ENCODE data around the gene CABP4.
"Not testable (repeated sequence)": the region's sequence is repeated elsewhere in the genome, so short reads cannot be mapped to it uniquely, and the experiment has no call there.

The CABP4 gene

DNA sequence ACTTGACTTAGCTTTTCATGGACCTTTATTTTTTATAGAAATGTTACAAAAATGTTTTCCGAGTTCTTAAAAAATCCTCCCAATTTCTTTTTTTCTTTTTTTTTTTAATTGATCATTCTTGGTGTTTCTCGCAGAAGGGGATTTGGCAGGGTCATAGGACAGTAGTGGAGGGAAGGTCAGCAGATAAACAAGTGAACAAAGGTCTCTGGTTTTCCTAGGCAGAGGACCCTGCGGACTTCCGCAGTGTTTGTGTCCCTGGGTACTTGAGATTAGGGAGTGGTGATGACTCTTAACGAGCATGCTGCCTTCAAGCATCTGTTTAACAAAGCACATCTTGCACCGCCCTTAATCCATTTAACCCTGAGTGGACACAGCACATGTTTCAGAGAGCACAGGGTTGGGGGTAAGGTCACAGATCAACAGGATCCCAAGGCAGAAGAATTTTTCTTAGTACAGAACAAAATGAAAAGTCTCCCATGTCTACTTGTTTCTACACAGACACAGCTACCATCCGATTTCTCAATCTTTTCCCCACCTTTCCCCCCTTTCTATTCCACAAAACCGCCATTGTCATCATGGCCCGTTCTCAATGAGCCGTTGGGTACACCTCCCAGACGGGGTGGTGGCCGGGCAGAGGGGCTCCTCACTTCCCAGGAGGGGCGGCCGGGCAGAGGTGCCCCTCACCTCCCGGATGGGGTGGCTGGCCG lies 22.3 kb downstream of the CABP4 start:
- not testable (repeated sequence) for H3K4me3 ChIP-seq (ENCODE audit: low read depth in 1 of 2, low read length in 2 of 2); H3K36me3 ChIP-seq (ENCODE audit: insufficient read depth, low read length); H3K27ac ChIP-seq (ENCODE audit: low read depth, low read length); H3K9me3 ChIP-seq (ENCODE audit: low read length); H3K4me1 ChIP-seq (ENCODE audit: insufficient read depth, low read length); H3K27me3 ChIP-seq (ENCODE audit: control insufficient read depth in 1 of 2, insufficient read depth in 2 of 2, low read length in 2 of 2); H3K9ac ChIP-seq (ENCODE audit: low read length)

- Histone ChIP-seq H3K4me1 (ENCODE audit: insufficient read depth, low read length) (peaks cover 21% of the 10 kb centered on the region), H3K27ac (ENCODE audit: low read depth, low read length) (peak overlapping the region; percentile 71), H3K27me3 (ENCODE audit: control insufficient read depth in 1 of 2, insufficient read depth in 2 of 2, low read length in 2 of 2) (no peaks in the 10 kb centered on the region), H3K9ac (ENCODE audit: low read length) (no peak overlapping the region), H3K36me3 (ENCODE audit: insufficient read depth, low read length) (no peaks in the 10 kb centered on the region), H3K9me3 (ENCODE audit: low read length) (no peaks in the 10 kb centered on the region), H3K4me3 (ENCODE audit: low read depth in 1 of 2, low read length in 2 of 2) (peak overlapping the region; percentile 30 to 71)
Measured at GRCh38 chr11:67482275-67482826, 27.2 kb downstream of the CABP4 start.

DNA sequence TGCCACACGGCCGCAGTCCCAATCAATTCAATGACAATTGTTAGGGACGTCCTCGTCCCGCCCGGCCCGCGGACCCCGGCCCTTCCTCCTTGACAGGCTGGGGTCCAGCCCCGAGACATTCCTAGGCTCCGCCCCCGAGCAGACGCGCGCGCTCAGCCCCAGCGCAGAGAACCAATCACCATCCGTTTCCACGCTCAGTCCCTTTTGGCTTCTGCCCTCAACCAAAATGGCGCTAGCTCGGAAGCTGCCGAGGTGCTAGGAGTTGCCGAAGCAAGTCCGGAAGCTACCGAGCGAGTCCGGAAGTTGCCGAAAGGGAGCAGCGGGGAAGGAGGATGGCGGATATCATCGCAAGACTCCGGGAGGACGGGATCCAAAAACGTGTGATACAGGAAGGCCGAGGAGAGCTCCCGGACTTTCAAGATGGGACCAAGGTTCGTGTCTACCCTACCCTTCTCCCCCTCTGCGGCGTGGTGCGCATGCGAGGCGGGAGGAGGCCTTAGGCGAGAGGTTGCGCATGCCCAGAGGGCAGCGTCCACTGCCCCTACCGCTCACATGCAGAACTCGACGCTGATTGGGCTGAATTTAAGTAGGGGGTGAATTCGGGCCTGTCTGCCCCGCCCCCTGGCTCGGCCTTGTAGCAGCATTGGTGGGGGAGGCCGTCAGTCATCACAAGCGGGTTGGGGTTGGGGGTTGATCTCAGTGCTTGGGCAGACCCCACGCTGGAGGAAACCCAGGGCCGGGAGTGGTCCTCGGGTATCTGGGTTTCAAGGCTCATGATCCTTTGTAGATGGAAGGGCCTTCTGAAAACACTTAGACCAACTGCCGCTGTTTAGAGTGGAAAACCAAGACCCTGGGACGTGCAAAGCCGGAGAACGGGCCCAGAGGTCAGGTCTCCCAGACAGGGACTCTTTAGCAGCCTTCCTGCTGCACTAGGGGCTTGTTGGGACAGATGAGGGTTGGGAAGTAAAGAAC lies 28.0 kb downstream of the CABP4 start, which contains the start of gene AIP:
Gene AIP (plus strand): TSS at position 200 of the 972 bp plus-strand sequence. CDS start 133 bp downstream, at position 333.
- Histone ChIP-seq H3K27me3 (ENCODE audit: control insufficient read depth in 1 of 2, insufficient read depth in 2 of 2, low read length in 2 of 2) (no peaks in the 10 kb centered on the region), H3K9me3 (ENCODE audit: low read length) (no peaks in the 10 kb centered on the region), H3K9ac (ENCODE audit: low read length) (no peak within 1 kb of the TSS), H3K4me1 (ENCODE audit: insufficient read depth, low read length) (peaks cover 21% of the 10 kb centered on the region), H3K4me3 (ENCODE audit: low read depth in 1 of 2, low read length in 2 of 2) (peak within 1 kb of the TSS; percentile 30 to 71), H3K36me3 (ENCODE audit: insufficient read depth, low read length) (peaks cover 7% of the 10 kb centered on the region), H3K27ac (ENCODE audit: low read depth, low read length) (peak within 1 kb of the TSS; percentile 71)

GRCh38 chr11:67483831-67484665 lies 28.9 kb downstream of the CABP4 start:
- Histone ChIP-seq H3K27me3 (ENCODE audit: control insufficient read depth in 1 of 2, insufficient read depth in 2 of 2, low read length in 2 of 2) (no peaks in the 10 kb centered on the region), H3K36me3 (ENCODE audit: insufficient read depth, low read length) (peaks cover 8% of the 10 kb centered on the region), H3K4me3 (ENCODE audit: low read depth in 1 of 2, low read length in 2 of 2) (peak overlapping the region; percentile 30 to 71), H3K9me3 (ENCODE audit: low read length) (no peaks in the 10 kb centered on the region), H3K9ac (ENCODE audit: low read length) (no peak overlapping the region), H3K4me1 (ENCODE audit: insufficient read depth, low read length) (peaks cover 21% of the 10 kb centered on the region), H3K27ac (ENCODE audit: low read depth, low read length) (no peak overlapping the region)

GRCh38 chr11:67484847-67485311 lies 29.7 kb downstream of the CABP4 start:
- Histone ChIP-seq H3K4me3 (ENCODE audit: low read depth in 1 of 2, low read length in 2 of 2) (no peak overlapping the region), H3K36me3 (ENCODE audit: insufficient read depth, low read length) (peaks cover 12% of the 10 kb centered on the region), H3K9ac (ENCODE audit: low read length) (no peak overlapping the region), H3K9me3 (ENCODE audit: low read length) (no peaks in the 10 kb centered on the region), H3K27me3 (ENCODE audit: control insufficient read depth in 1 of 2, insufficient read depth in 2 of 2, low read length in 2 of 2) (no peaks in the 10 kb centered on the region), H3K4me1 (ENCODE audit: insufficient read depth, low read length) (peaks cover 21% of the 10 kb centered on the region), H3K27ac (ENCODE audit: low read depth, low read length) (no peak overlapping the region)

DNA sequence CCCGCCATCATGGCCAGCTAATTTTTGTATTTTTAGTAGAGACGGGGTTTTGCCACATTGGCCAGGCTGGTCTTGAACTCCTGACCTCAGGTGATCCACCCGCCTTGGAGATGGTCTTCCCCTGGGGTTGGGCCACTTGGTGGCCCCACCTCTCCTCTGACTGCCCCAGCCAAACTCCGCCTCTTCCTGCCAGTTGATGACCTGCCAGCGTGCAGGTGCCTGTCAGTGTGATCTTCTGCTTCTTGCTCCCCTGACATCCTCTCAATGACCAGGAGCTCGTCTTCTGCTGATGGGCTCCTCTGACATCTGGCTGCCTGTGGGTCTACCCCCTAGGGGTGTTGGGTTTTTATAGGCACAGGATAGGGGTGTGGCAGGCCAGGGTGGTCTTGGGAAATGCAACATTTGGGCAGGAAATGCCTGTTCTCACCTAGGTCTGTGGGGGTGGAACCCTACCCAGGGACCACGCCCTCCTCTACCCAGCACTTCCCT lies 30.8 kb downstream of the CABP4 start:
- H3K9me3 ChIP-seq (ENCODE audit: low read length); H3K4me3 ChIP-seq (ENCODE audit: low read depth in 1 of 2, low read length in 2 of 2); H3K27me3 ChIP-seq (ENCODE audit: control insufficient read depth in 1 of 2, insufficient read depth in 2 of 2, low read length in 2 of 2); H3K9ac ChIP-seq (ENCODE audit: low read length); H3K27ac ChIP-seq (ENCODE audit: low read depth, low read length): not testable (repeated sequence)
- H3K4me1 ChIP-seq (ENCODE audit: insufficient read depth, low read length): peaks cover 21% of the 10 kb centered on the region
- peaks cover 22% of the 10 kb centered on the region for H3K36me3 ChIP-seq (ENCODE audit: insufficient read depth, low read length)

GRCh38 chr11:67486481-67487195 lies 31.5 kb downstream of the CABP4 start:
- Histone ChIP-seq H3K36me3 (ENCODE audit: insufficient read depth, low read length) (peaks cover 25% of the 10 kb centered on the region), H3K4me1 (ENCODE audit: insufficient read depth, low read length) (peaks cover 21% of the 10 kb centered on the region), H3K9ac (ENCODE audit: low read length) (no peak overlapping the region), H3K4me3 (ENCODE audit: low read depth in 1 of 2, low read length in 2 of 2) (no peak overlapping the region), H3K27ac (ENCODE audit: low read depth, low read length) (no peak overlapping the region), H3K27me3 (ENCODE audit: control insufficient read depth in 1 of 2, insufficient read depth in 2 of 2, low read length in 2 of 2) (no peaks in the 10 kb centered on the region), H3K9me3 (ENCODE audit: low read length) (no peaks in the 10 kb centered on the region)

- Histone ChIP-seq H3K27ac (ENCODE audit: low read depth, low read length) (no peak overlapping the region), H3K9me3 (ENCODE audit: low read length) (no peaks in the 10 kb centered on the region), H3K9ac (ENCODE audit: low read length) (no peak overlapping the region), H3K36me3 (ENCODE audit: insufficient read depth, low read length) (peaks cover 25% of the 10 kb centered on the region), H3K4me1 (ENCODE audit: insufficient read depth, low read length) (peaks cover 9% of the 10 kb centered on the region), H3K27me3 (ENCODE audit: control insufficient read depth in 1 of 2, insufficient read depth in 2 of 2, low read length in 2 of 2) (no peaks in the 10 kb centered on the region), H3K4me3 (ENCODE audit: low read depth in 1 of 2, low read length in 2 of 2) (no peak overlapping the region)
Measured at GRCh38 chr11:67489203-67489884, 34.2 kb downstream of the CABP4 start.

- Histone ChIP-seq H3K9me3 (ENCODE audit: low read length) (no peaks in the 10 kb centered on the region), H3K9ac (ENCODE audit: low read length) (no peak overlapping the region), H3K36me3 (ENCODE audit: insufficient read depth, low read length) (peaks cover 25% of the 10 kb centered on the region), H3K27me3 (ENCODE audit: control insufficient read depth in 1 of 2, insufficient read depth in 2 of 2, low read length in 2 of 2) (no peaks in the 10 kb centered on the region), H3K4me3 (ENCODE audit: low read depth in 1 of 2, low read length in 2 of 2) (no peak overlapping the region), H3K27ac (ENCODE audit: low read depth, low read length) (no peak overlapping the region), H3K4me1 (ENCODE audit: insufficient read depth, low read length) (peaks cover 1% of the 10 kb centered on the region)
Measured at GRCh38 chr11:67489885-67490726, 35.0 kb downstream of the CABP4 start.
